Stomach (tissue), 4 donors: Measurements from ENCODE around the gene MFNG.

ENCODE experiments used
- CTCF ChIP-seq, 7 experiments: fragments of 450-650 bp in 4 of 7; fragments of 200-600 bp in 3 of 7; sonication (generic) in 3 of 7; IDR thresholded peaks; one replicate each; pipeline ENCODE4 v1.5.1; 2016 to 2019; ENCODE audit warnings: antibody characterized with exemption in 7 of 7, control low read depth in 2 of 7, mild to moderate bottlenecking in 1 of 7
- EP300 ChIP-seq: sonication (generic); formaldehyde crosslinking; IDR thresholded peaks from one replicate; pipeline ENCODE4 v1.6.1; 2017; ENCODE audit warnings: antibody characterized with exemption
- POLR2A ChIP-seq, 4 donors: fragments of 450-650 bp; IDR thresholded peaks; one replicate each; pipeline ENCODE4 v1.6.1; 2016; ENCODE audit warnings: antibody characterized with exemption in 4 of 4, control low read depth in 2 of 4, mild to moderate bottlenecking in 1 of 4, moderate library complexity in 1 of 4
- POLR2AphosphoS5 ChIP-seq, 3 donors: sonication (generic); formaldehyde crosslinking; IDR thresholded peaks; one replicate each; pipeline ENCODE4 v1.6.1; 2016; ENCODE audit warnings: antibody characterized with exemption in 3 of 3

- TF ChIP-seq POLR2A (IDR thresholded peaks at IDR 0.05), result no peak
- TF ChIP-seq EP300, result no peak
- TF ChIP-seq POLR2AphosphoS5 (IDR thresholded peaks at IDR 0.05), result peak in 1 of 3 donors; percentile 32
- TF ChIP-seq CTCF (IDR thresholded peaks at IDR 0.05), result no peak
These were observed at the start of gene MFNG for GRCh38 chr22:37486224-37486845.
